Measurements from ENCODE around the gene FOXJ2. TPM values are rescaled to one million over a fixed set of nuclear protein-coding genes. Genes with fewer than 3 reads are reported as not detected.
"Not testable (repeated sequence)": the region's sequence is repeated elsewhere in the genome, so short reads cannot be mapped to it uniquely, and the experiment has no call there.

Gene FOXJ2
- total RNA-seq, 2 experiments from 2014 or later, result 14.8 to 16.5 TPM

GRCh38 chr12:8087666-8088065 lies 55.1 kb downstream of the FOXJ2 start:
- Mint-ChIP-seq H3K27me3 (no peaks in the 10 kb centered on the region), H3K4me1 (peaks cover 54% of the 10 kb centered on the region), H3K4me3 (peak overlapping the region; percentile 59), H3K27ac (peak overlapping the region; percentile 90), H3K9me3 (ENCODE audit: low read depth) (no peaks in the 10 kb centered on the region), H3K36me3 (ENCODE audit: low read depth) (peaks cover 43% of the 10 kb centered on the region)
- ATAC-seq, result no peak
- DNase-seq, result no peak
- ChIA-PET POLR2A (interaction anchor here (0.6 kb wide), 2 partner anchors 240 to 741 kb away, joined by 3 to 7 read pairs; no protein-coding TSS in a partner anchor), CTCF (interaction anchor here (0.8 to 2.2 kb wide), 6 partner anchors 9 to 144 kb away, joined by 3 to 20 read pairs (median 6); no protein-coding TSS in a partner anchor)
- intact Hi-C loops (cut with DNase I, micrococcal nuclease), result no loop called here

GRCh38 chr12:8088574-8088973 lies 56.1 kb downstream of the FOXJ2 start:
- ChIA-PET POLR2A (interaction anchor here (0.8 kb wide), 1 partner anchor 156 kb away, joined by 4 read pairs; no protein-coding TSS in a partner anchor), CTCF (interaction anchor here (0.6 to 2.2 kb wide), 8 partner anchors 10 to 156 kb away, joined by 3 to 20 read pairs (median 5); no protein-coding TSS in a partner anchor)
- Mint-ChIP-seq H3K36me3 (ENCODE audit: low read depth) (peaks cover 51% of the 10 kb centered on the region), H3K4me3 (peak overlapping the region; percentile 59), H3K4me1 (peaks cover 51% of the 10 kb centered on the region), H3K27ac (peak overlapping the region; percentile 90), H3K9me3 (ENCODE audit: low read depth) (no peaks in the 10 kb centered on the region), H3K27me3 (no peaks in the 10 kb centered on the region)
- DNase-seq (peak; percentile 64), ATAC-seq (peak; percentile 87)
- intact Hi-C loops (cut with DNase I, micrococcal nuclease), result no loop called here

GRCh38 chr12:8089277-8089676 lies 56.8 kb downstream of the FOXJ2 start:
- ATAC-seq; intact Hi-C loops (cut with DNase I, micrococcal nuclease); POLR2A ChIA-PET; H3K27me3 Mint-ChIP-seq; DNase-seq; H3K4me3 Mint-ChIP-seq; H3K9me3 Mint-ChIP-seq (ENCODE audit: low read depth): not testable (repeated sequence)
- Mint-ChIP-seq H3K36me3 (ENCODE audit: low read depth) (peaks cover 50% of the 10 kb centered on the region), H3K27ac (peak overlapping the region; percentile 90), H3K4me1 (peaks cover 44% of the 10 kb centered on the region)
- CTCF ChIA-PET, result interaction anchor here (1.2 to 2.2 kb wide), 2 partner anchors 11 to 157 kb away, joined by 5 to 20 read pairs; no protein-coding TSS in a partner anchor

GRCh38 chr12:8089716-8090115 lies 57.2 kb downstream of the FOXJ2 start:
- ChIA-PET POLR2A (no interaction called here), CTCF (no interaction called here)
- H3K4me3 Mint-ChIP-seq, result no peak overlapping the region
- intact Hi-C loops (cut with DNase I, micrococcal nuclease), result no loop called here
- no peaks in the 10 kb centered on the region for H3K9me3 Mint-ChIP-seq (ENCODE audit: low read depth)
- DNase-seq (no peak), ATAC-seq (no peak)
- peaks cover 40% of the 10 kb centered on the region for H3K4me1 Mint-ChIP-seq
- H3K27ac Mint-ChIP-seq, result no peak overlapping the region
- H3K36me3 Mint-ChIP-seq (ENCODE audit: low read depth), result peaks cover 49% of the 10 kb centered on the region
- no peaks in the 10 kb centered on the region for H3K27me3 Mint-ChIP-seq

GRCh38 chr12:8093291-8093690 lies 60.8 kb downstream of the FOXJ2 start:
- Mint-ChIP-seq H3K4me3 (no peak overlapping the region), H3K27me3 (no peaks in the 10 kb centered on the region), H3K27ac (no peak overlapping the region), H3K9me3 (ENCODE audit: low read depth) (no peaks in the 10 kb centered on the region), H3K36me3 (ENCODE audit: low read depth) (peaks cover 65% of the 10 kb centered on the region), H3K4me1 (peaks cover 17% of the 10 kb centered on the region)
- ChIA-PET CTCF (interaction anchor here (0.6 to 1.4 kb wide), 3 partner anchors 8 to 653 kb away, joined by 4 to 6 read pairs (median 4); no protein-coding TSS in a partner anchor), POLR2A (no interaction called here)
- intact Hi-C loops (cut with DNase I, micrococcal nuclease), result no loop called here
- no peak for ATAC-seq
- DNase-seq, result no peak

- Mint-ChIP-seq H3K4me3 (no peak overlapping the region), H3K4me1 (peaks cover 10% of the 10 kb centered on the region), H3K9me3 (ENCODE audit: low read depth) (no peaks in the 10 kb centered on the region), H3K27ac (no peak overlapping the region), H3K36me3 (ENCODE audit: low read depth) (peaks cover 56% of the 10 kb centered on the region), H3K27me3 (no peaks in the 10 kb centered on the region)
- ChIA-PET CTCF (interaction anchor here (1.1 to 1.5 kb wide), 2 partner anchors 9 to 11 kb away, joined by 4 to 5 read pairs; no protein-coding TSS in a partner anchor), POLR2A (interaction anchor here (0.6 kb wide), 1 partner anchor 10 kb away, joined by 3 read pairs; no protein-coding TSS in a partner anchor)
- ATAC-seq (no peak), DNase-seq (no peak)
- intact Hi-C loops (cut with DNase I, micrococcal nuclease), result no loop called here
Measured at GRCh38 chr12:8096281-8096915, 63.9 kb downstream of the FOXJ2 start.

GRCh38 chr12:8099235-8099634 lies 66.7 kb downstream of the FOXJ2 start:
- H3K4me1 Mint-ChIP-seq, result peaks cover 10% of the 10 kb centered on the region
- no peaks in the 10 kb centered on the region for H3K9me3 Mint-ChIP-seq (ENCODE audit: low read depth)
- peaks cover 46% of the 10 kb centered on the region for H3K36me3 Mint-ChIP-seq (ENCODE audit: low read depth)
- DNase-seq, result no peak
- peak overlapping the region; percentile 59 for H3K27ac Mint-ChIP-seq
- no peak overlapping the region for H3K4me3 Mint-ChIP-seq
- ChIA-PET CTCF (interaction anchor here (1.3 to 3.1 kb wide), 3 partner anchors 8 to 11 kb away, joined by 4 to 10 read pairs (median 8); no protein-coding TSS in a partner anchor), POLR2A (no interaction called here)
- no peaks in the 10 kb centered on the region for H3K27me3 Mint-ChIP-seq
- intact Hi-C loops (cut with DNase I, micrococcal nuclease), result no loop called here
- ATAC-seq, result peak; percentile 66

Other genes starting within 250 kb of the FOXJ2 start
- gene NANOG, start 243.3 kb upstream of the FOXJ2 start, total RNA-seq, result not detected
- under 1 TPM; 0.19 to 0.25 TPM for gene SLC2A14, start 159.8 kb upstream of the FOXJ2 start, total RNA-seq
- 100 to 1,000 TPM; 396 to 511 TPM for gene SLC2A3, start 96.5 kb upstream of the FOXJ2 start, total RNA-seq
- gene C3AR1, start 33.6 kb downstream of the FOXJ2 start, total RNA-seq, result under 1 TPM; 0.33 to 0.57 TPM
- gene NECAP1, start 49.6 kb downstream of the FOXJ2 start, total RNA-seq, result 10 to 100 TPM; 29.4 to 29.8 TPM
- not detected for gene CLEC4A, start 90.9 kb downstream of the FOXJ2 start, total RNA-seq
- gene ZNF705A, start 124.3 kb downstream of the FOXJ2 start, total RNA-seq, result not detected
- gene FAM90A1, start 194.9 kb downstream of the FOXJ2 start, total RNA-seq, result under 1 TPM; 0.32 to 0.33 TPM

Measured in activated CD4-positive, alpha-beta T cell treated with anti-CD3 and anti-CD28 coated beads for 36 hours (primary cell).